Measurements from ENCODE around the gene CKS1B. TPM values are rescaled to one million over a fixed set of nuclear protein-coding genes. Genes with fewer than 3 reads are reported as not detected.

CKS1B gene
- total and polyA plus RNA-seq, 9 of the 15 experiments (the other 6 are each of a cell fraction or from before 2014, with no cell fraction given): 215 to 1,103 (median 460) TPM

- peak; percentile 94 for TF ChIP-seq MGA (IDR thresholded peaks at IDR 0.05)
- TF ChIP-seq ESRRB (CRISPR knock-in tag; IDR thresholded peaks at IDR 0.05; ENCODE audit: borderline replicate concordance): no peak
- TF ChIP-seq HDAC1 (IDR thresholded peaks at IDR 0.05): peak in 1 of 2 experiments; percentile 99; a peak in 3 of 4 replicates
- peak; percentile 76 for TF ChIP-seq SIN3B (IDR thresholded peaks at IDR 0.05; ENCODE audit: low read depth)
- TF ChIP-seq HOMEZ (CRISPR knock-in tag; IDR thresholded peaks at IDR 0.05): no peak
- peak; percentile 82; the same call in 1 of the 2 replicates for TF ChIP-seq ZBTB26 (CRISPR knock-in tag; IDR thresholded peaks at IDR 0.05)
- no peak for TF ChIP-seq ZNF79 (CRISPR knock-in tag; IDR thresholded peaks at IDR 0.05; ENCODE audit: low read depth)
- peak; percentile 71; the same call in 1 of the 2 replicates for TF ChIP-seq TAF7 (tag; IDR thresholded peaks at IDR 0.05)
- TF ChIP-seq HDAC6 (IDR thresholded peaks at IDR 0.05; ENCODE audit: low read depth, low read length): no peak
- peak in 1 of 2 experiments; percentile 7; a peak in 1 of 4 replicates for TF ChIP-seq TRIM24 (IDR thresholded peaks at IDR 0.05)
- TF ChIP-seq E2F6 (IDR thresholded peaks at IDR 0.05; ENCODE audit: borderline replicate concordance in 1 of 2, extremely low read depth in 1 of 2, insufficient read depth in 1 of 2, insufficient read length in 1 of 2, low read depth in 1 of 2, low read length in 1 of 2, poor library complexity in 1 of 2, severe bottlenecking in 1 of 2): peak; percentile 94 to 97
These were observed 8.6 kb downstream of the CKS1B start, which contains the start of gene FLAD1 (continued) for GRCh38 chr1:154982897-154983648.
